ENCODE data around the gene AKNAD1. TPM values are rescaled to one million over a fixed set of nuclear protein-coding genes. Genes with fewer than 3 reads are reported as not detected.

AKNAD1 gene
- total RNA-seq, 1 donor, result 0.81 TPM

DNA sequence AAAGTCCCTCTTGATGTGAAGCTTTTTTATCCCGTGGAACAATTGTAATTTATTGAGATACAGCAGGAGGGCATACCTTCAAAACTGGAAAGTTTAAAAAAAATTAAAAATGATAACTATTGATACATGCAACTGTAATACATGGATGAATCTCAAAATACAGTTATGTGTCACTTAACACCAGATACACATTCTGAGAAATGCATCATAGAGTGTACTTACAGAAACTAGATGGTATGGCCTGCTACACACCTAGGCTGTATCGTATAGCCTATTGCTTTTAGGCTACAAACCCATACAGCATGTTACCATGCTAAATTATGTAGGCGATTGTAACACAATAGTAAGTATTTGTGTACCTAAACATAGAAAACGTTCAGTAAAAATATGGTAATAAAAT lies 7.1 kb upstream of the AKNAD1 start:
- DNase-seq (ENCODE audit: low read depth in 2 of 3, low spot score in 2 of 3), result no peak

DNA sequence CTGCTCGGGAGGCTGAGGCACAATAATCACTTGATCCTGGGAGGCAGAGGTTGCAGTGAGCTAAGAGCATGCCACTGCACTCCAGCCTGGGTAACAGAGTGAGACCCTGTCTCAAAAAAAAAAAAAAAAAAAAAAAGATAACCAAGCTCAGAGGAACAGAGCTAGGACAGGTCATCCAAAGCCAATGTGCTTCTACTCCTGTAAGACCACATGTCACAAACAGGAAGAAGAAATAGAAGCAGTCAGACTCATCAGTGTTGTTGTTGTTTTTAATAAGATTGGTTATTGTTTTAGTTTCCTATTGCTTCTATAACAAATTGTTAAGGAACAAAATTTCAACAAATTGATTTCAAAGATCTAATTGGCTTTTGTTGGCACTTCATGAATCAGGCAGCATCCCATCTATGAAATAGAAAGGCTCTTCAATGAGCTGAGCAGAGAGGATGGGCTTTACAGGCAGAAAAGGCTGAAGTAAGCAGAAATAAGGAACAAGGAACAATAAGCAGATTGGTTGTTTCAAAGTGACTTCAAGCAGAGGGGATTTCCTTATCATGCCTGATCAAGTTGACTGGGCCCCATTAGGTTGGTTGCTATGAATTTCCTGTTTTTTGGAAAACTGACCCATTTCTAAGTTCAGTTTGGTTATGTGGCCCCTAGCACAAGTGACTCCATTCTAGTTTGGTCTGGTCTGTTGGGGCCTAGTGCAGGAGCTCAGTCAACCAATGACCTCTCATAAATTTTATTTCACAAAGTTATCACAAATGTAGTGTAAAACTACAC lies 6.0 kb upstream of the AKNAD1 start:
- DNase-seq (ENCODE audit: low read depth in 2 of 3, low spot score in 2 of 3), result peak in 1 of 3 donors; percentile 30

DNA sequence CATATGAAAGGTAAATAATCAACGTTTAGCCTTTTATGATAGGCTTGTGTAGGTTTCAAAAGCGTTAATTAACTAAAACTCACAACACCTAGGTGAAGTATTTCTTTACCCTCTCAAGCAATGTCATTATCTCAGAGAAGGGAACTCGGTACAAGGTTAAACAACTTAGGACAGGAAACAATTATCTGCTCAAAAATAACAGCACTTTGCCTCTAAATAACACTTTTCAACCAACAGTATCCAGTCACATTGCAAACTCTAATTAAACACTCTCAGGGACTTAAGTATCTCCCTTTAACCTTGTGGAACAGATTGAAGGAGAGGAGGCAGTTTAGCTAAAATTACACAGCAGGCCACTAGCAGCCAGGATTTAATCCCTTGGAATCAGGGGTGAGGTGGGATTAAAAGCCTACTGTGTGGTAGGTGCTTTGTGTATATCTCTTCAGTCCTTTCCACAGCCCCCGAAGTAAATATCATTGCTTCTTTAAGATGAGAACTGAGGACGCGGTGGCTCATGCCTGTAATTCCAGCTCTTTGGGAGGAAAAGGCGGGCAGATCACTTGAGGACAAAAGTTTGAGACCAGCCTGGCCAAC lies 5.2 kb upstream of the AKNAD1 start:
- no peak for DNase-seq (ENCODE audit: low read depth in 2 of 3, low spot score in 2 of 3)

DNA sequence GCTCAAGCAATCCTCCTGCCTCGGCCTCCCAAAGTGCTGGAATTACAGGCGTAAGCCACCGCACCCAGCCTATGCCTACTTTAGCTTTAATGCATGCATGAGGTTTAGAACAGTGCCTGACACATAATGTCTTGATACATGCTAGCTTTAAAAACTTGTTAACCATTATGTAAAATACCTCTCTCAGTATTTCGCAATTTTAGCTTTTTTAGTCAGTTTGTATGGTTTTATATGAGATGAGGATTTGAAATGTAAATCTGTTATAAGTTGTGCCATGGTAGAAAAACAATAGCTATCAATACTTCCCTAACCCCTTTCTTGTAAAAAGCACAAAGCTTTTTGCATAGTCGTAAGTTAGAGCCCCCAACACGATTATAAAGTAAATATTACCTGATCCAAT lies 4.7 kb upstream of the AKNAD1 start:
- DNase-seq (ENCODE audit: low read depth in 2 of 3, low spot score in 2 of 3), result no peak

DNA sequence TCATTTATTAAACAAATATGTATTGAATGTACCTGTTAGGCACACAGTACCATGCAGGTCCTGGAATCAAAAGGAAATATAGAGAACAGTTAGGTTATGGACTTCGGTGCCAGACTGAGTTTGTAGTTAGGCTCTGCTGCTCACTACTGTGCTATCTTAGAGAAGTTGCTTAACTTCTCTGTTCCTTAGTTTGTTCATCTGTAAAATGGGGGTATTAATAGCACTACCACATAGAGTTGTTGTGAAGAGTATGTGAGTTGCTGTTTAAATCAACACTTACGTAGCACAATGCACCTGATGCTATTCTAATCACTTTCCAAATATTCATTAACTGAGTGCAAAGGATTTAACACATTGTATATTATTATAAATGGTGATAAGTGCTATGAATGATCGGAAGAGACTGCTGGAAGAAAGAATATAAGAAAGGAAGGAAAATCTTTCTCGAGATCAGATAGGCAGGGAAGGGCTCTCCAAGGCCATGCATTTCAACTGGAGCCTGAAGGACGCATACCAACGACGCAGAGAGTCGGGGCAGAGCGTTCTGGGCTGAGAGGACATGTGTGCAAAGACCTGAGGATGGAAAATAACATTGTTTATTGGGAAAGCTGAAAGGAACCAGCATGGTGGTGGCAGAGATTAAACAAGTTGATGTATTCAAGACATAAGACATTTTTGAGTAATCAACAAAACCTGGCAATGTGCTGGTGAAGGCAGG lies 3.5 kb upstream of the AKNAD1 start:
- no peak for DNase-seq (ENCODE audit: low read depth in 2 of 3, low spot score in 2 of 3)

DNA sequence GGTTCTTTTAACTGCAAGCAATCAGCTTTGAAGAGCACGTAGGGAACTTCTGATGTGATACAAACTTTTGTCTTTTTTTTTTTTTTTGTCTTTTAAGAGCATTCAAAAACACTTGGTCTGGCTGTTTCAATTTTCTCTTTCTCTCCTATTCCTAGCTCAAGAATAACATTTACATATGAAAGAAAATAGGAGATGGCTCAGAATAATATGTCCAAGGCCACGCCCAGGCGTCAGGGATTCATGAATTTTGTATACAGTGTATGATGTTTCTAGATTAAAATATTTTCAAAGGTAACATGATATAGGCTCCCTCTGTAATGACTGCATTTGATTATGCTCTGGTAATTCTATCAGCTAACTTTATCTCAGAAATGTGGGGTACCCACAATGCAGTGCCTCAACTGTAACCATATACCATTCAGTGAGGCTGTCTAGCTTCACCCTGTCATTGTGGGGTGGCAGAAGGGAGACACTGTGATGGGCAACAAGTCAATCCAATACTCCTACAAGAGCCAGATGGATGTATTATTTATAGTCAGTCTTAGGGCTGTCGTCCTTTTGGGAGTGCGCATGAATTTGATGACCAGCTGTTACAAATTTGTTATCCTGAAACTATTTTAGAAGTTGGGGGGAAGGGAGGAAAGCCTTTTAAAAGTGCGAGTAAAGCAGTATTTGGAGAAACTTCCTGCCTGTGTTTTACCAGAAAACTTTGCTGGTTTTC lies 1.5 kb upstream of the AKNAD1 start:
- no peak for DNase-seq (ENCODE audit: low read depth in 2 of 3, low spot score in 2 of 3)

DNA sequence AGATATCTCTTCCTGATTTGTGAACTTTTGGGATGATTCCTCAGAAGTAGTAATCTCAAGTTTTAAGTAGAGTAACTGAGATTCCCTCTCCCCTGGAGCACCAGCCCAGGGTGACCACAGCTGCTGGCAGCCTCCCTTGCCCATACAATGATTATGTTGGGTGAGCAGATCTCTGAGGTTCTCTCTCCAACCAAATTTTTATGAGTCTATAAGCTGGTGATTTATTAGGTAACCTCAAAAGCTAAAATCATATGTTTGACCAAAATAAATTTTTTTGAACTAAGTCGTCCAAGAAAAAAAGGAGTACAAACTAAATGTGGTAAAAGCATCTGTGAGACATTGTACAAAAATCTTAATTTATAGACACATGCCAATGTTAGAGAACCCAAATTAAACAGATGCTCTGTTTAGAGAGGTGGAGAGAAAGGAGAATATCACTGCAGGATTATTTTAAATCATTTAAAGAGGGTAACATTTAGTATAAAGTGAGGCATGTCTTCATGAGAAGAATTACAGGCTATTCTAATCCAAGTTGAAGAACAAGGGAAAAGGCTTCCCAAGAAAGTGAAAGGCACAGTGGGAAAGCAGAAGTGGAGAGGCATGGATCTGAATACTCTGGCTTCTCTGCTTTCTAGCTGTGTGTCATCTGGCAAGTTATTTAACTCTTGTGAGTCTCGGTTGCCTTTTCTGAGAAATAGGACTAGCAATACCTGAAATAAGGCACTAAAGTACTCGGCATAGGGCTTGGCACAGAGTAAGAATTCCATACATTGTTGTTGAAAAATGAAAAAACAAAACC lies 2.5 kb downstream of the AKNAD1 start:
- no peak for DNase-seq (ENCODE audit: low read depth in 2 of 3, low spot score in 2 of 3)

DNA sequence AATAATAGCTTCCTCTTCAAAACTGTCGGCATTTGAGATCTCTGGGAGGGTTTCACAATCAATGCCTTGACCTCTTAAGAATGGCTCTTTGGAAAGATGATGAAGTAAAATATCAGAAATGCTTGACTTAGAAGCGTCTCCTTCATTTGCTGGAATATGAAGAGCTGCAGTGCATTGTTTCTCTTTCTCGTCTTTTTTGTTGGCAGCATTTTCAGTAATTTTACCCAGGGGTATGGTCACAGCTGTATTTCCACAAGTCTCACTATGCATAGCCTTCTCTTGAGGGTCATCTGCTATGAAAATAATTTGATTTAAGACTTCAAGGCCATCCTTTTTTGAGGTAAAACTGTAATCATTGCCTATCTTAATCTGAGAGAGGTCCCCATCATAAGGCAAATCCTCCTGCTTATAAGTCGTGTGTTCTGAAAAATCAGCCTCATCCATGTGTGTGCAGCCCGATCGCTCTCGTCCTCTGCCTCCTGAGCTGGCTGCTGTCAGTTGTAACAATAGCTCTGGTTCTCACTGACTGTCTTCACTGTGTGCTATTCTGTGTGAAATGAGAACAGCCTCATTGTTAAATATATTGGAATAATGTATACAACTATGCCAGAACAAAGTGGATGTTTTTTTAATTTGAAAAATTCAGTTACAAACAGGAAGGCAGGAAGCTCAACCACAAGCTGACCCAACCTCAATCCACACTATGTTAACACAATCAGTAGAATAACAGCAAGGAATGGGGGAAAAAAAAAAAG lies 4.5 kb downstream of the AKNAD1 start:
- peak in 2 of 3 donors; percentile 56 to 86 for DNase-seq (ENCODE audit: low read depth in 2 of 3, low spot score in 2 of 3)

DNA sequence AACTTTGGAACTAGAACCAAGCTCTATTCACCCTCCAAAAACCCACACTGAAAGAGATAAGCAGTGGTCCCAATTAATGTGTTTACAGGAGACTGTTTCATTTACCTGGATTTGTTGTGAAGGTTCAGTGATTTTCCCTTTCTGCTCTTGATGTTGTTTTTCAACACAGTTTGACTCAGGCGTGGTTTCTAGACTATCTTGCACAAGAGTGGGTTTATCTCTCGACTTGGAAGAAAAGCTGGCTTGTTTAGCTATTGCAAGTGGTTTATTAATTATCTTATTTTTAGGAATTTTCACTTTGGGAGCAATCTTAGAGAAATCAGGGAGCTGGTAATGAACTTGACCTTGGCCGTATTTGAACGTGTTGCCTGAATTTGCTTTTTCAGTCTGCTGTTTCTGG lies 5.3 kb downstream of the AKNAD1 start:
- no peak for DNase-seq (ENCODE audit: low read depth in 2 of 3, low spot score in 2 of 3)

DNA sequence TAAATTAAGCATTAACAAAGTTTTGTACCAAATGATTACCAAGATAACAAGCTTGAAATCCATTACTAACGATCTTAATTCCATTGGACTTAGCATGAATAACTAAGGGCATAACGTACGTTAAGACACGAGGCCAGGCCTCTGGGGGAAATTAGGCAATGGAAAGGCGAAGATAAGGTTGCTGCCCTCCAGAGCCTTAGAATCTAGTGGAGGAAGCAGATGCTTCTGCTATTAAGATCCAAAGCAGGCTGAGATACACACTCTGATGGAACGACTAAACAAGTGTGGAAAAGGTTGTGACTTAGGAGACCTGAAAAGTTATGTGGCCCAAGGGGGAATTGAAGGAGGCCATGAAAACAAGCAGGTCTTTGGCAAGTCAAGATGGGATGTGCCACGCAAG lies 6.0 kb downstream of the AKNAD1 start:
- DNase-seq (ENCODE audit: low read depth in 2 of 3, low spot score in 2 of 3), result peak in 1 of 3 donors; percentile 41

DNA sequence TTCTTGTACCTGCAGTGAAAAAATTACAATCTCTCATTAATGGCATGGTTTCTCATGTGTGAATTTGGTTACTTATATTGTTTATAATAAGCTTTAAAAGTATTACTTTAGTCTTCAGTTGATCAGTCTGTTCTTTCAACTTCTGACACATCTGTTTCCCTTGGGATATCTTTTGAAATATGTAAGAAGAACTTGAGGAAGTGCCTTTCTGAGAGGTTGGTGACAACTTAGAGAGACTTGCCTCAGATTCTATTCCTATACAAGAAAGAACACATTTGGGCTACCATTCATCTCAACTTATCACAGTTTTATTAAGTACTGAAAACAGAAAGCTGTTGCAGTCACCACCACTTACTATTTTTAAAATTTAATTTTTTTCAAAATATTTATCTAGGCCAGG lies 8.1 kb downstream of the AKNAD1 start:
- peak in 1 of 3 donors; percentile 27 for DNase-seq (ENCODE audit: low read depth in 2 of 3, low spot score in 2 of 3)

DNA sequence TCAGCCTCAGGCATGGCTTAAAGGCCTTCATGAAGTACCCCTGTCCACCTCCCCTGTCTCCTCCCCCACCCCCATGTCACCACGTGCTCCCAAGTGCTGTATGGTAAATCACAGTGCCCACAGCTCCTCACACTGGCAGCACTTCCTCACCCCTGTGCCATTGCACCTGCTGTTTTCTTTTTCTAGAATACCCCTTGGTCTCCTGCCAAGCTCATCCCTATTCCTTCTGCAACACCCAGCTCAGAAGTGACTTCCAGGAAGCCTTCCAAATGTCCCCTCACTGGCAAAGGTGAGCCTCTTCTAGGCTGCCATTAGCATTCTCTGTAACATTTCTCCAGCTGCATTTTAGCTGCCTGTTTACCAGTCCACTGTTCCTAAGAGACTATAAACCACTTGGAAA lies 9.4 kb downstream of the AKNAD1 start:
- DNase-seq (ENCODE audit: low read depth in 2 of 3, low spot score in 2 of 3), result no peak

DNA sequence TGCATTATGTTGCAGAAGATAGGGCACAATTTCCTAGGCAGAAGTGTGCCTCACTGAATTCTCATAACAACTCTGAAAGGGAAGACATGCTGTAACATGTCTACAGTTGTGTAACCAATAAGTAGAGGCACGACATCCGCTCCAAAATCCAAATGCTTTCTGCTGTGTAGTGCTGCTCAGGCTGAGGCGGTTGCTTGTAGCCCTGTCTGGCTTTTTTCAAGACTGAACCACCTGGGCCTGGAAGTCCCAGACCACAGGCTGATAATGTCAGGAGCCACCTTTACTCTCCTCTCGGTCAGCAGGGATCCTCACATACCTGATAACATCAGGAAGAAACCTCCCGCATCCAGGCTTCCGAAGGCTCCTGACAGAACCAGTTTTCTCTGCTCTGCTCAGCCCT lies 10.9 kb downstream of the AKNAD1 start:
- DNase-seq (ENCODE audit: low read depth in 2 of 3, low spot score in 2 of 3), result no peak

DNA sequence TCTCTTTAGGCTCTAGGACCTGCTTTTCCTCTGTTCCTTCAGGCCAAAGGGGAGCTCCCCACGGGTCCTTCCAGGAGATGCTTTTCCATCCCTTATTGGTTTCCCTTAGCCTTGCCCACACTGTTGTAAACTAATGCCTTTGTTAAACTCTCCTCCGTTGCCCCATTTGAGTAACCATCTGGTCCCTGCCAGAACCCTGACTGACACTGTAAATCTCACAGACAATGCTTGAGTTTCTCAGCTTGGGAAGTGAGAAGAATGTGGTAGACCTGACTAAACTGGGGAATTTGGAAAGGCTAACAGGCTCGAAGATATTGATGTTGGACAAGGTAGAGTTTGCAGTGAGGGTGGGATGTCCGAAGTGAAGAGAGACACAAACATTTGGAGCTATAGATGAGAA lies 11.4 kb downstream of the AKNAD1 start:
- DNase-seq (ENCODE audit: low read depth in 2 of 3, low spot score in 2 of 3), result no peak

DNA sequence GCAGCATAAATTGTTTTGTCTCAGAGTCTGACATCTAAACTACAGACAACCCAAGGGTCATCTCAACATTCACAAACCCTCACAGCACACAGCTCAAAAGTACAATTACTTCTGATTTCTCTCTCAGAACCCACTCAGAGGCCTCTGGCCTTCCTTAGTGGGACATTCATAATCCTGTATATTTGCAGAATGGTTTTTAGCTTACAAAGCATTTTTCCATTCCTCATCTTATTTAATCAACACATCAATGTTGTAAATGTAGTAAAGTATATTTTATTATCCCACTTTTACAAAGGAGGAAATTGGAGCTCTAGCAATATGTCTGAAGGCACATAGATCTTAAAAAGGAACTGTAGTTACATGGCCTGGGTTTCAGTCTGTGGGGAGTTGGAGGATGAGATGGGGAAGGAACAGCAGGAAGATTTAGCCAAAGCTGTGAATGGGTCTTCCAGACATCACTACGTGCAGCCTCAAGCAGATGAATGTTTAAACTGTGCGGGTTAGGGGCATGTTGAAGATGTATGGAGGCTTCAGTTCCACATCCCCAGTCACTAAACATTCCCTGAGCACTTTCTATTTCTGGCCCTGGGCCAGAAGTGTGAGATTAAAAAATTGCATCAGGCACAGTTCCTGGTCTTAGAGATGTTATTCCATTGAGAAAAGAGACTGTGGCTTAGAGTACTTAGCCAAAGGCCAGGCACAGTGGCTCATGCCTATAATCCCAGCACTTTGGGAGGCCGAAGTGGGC lies 13.3 kb downstream of the AKNAD1 start:
- no peak for DNase-seq (ENCODE audit: low read depth in 2 of 3, low spot score in 2 of 3)

DNA sequence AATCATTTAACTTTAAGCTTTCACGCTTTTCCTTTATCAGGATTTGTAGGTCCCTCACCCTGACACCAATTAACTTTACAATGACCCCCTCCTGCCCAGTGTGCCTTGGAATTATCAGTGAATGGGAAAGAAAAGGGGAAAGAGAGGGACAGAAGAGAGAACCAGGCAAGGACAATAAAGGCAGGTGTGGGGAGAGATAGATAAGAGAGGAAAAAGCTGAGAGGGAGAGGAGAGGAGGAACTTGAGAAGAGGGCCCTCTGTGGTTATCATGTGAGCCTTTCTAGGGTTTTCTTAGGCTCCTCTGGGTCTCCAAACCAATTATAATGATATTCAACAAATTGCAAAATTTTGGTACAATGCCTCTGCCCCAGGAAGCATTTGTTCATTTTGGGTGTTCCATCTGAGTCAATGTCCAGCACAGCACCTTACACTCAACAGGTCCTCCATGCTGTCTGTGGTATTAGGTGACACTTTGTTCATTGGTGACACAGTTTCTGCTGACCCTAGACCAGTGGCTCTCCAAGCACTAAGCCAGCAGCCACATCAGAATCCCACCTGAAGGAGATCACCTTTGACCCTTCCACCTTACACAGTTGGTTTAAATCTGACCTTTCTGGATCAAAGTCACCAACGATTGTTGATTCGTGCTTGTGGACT lies 14.2 kb downstream of the AKNAD1 start:
- DNase-seq (ENCODE audit: low read depth in 2 of 3, low spot score in 2 of 3), result no peak

DNA sequence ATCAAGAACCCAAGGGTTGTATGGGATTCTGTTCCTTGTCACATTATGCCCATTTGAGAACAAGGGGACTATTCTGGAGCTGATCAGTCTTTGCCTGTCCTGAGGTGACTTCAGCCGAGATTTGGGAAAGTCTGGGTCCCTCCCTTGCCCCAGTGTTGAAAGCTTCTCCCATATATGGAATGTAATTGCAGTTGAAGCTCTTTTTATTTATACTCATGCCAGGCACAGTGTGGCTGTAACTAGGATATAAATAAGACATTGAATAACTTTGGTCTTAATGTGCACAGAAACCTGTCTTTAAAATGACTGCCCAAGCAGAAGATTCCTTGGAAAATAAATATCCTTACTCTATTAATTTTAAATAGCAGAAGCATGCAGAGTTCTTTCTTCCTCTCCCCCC lies 15.2 kb downstream of the AKNAD1 start:
- no peak for DNase-seq (ENCODE audit: low read depth in 2 of 3, low spot score in 2 of 3)

DNA sequence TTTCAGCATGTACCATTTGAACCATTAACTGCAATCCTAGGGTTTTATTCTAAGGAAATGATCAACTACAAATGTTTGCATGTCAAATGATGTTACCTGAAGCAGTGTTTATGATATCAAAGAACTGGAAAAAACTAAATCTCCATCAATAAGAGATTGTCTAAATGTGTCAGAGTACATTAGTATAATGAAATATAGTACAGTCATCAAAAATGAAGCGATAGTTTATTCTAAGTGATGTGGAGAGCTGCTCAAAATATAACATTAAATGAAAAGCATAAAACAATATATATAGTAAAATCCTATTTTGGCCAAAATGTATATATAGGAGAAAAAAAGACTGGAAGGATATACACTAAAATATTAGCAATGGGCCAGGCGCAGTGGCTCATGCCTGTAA lies 24.0 kb downstream of the AKNAD1 start:
- DNase-seq (ENCODE audit: low read depth in 2 of 3, low spot score in 2 of 3), result no peak

DNA sequence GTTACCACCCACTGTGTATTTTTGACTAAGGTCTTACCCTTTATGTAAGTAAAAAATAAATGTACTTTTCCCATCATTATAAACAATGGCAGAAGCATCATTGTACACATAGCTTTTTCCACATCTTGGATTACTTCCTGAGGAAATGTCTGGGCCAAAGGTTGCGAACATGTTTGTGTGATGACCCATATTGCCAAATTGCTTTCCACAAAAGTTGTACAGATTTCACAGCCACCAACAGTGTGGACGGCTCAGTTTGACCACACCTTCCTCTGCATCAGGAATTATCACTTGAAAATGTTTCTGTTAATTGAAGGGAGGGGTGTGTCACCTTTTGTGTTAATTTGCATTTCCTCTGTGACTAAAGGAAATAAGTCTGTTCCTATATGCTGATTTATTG lies 25.7 kb downstream of the AKNAD1 start:
- no peak for DNase-seq (ENCODE audit: low read depth in 2 of 3, low spot score in 2 of 3)
